GM12874 (cell line): Measurements from ENCODE around the gene UMODL1.

Source experiments
- TF ChIP-seq, protein P1 (sequence below): IDR thresholded peaks from 2 replicates; pipeline ENCODE4 v1.5.1; 2011; ENCODE audit warnings: low read depth, mild to moderate bottlenecking, control low read depth, low read length, moderate library complexity; ENCODE audit not compliant: insufficient read depth

UMODL1 gene

DNA sequence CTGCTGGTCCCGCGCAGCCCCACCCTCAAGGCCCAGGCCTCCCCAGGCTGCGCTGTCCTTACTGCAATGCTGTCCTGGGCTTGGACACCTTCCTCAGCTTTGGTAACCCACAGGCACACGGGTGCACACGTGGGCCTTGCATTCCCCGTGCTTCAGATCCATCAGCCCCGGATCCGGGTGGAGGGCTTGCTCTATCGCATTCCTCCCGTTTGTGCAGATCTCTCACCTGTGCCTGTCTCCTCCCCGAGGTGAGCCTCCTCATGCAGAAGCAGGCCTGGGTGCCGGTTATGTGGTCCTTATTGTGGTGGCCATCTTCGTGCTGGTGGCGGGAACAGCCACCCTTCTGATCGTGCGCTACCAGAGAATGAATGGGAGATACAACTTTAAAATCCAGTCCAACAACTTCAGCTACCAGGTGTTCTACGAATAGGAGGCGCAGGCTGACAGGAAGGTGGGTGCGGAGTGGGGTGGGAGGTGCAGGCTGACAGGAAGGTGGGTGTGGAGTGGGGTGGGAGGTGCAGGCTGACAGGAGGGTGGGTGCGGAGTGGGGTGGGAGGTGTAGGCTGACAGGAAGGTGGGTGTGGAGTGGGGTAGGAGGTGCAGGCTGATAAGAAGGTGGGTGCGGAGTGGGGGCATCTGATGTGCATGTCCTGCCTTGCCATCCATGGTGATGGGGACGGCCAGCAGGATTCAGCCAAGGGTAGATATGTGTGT lies 66.2 kb downstream of the UMODL1 start:
- TF ChIP-seq, protein P1, sequence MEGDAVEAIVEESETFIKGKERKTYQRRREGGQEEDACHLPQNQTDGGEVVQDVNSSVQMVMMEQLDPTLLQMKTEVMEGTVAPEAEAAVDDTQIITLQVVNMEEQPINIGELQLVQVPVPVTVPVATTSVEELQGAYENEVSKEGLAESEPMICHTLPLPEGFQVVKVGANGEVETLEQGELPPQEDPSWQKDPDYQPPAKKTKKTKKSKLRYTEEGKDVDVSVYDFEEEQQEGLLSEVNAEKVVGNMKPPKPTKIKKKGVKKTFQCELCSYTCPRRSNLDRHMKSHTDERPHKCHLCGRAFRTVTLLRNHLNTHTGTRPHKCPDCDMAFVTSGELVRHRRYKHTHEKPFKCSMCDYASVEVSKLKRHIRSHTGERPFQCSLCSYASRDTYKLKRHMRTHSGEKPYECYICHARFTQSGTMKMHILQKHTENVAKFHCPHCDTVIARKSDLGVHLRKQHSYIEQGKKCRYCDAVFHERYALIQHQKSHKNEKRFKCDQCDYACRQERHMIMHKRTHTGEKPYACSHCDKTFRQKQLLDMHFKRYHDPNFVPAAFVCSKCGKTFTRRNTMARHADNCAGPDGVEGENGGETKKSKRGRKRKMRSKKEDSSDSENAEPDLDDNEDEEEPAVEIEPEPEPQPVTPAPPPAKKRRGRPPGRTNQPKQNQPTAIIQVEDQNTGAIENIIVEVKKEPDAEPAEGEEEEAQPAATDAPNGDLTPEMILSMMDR, result no peak

DNA sequence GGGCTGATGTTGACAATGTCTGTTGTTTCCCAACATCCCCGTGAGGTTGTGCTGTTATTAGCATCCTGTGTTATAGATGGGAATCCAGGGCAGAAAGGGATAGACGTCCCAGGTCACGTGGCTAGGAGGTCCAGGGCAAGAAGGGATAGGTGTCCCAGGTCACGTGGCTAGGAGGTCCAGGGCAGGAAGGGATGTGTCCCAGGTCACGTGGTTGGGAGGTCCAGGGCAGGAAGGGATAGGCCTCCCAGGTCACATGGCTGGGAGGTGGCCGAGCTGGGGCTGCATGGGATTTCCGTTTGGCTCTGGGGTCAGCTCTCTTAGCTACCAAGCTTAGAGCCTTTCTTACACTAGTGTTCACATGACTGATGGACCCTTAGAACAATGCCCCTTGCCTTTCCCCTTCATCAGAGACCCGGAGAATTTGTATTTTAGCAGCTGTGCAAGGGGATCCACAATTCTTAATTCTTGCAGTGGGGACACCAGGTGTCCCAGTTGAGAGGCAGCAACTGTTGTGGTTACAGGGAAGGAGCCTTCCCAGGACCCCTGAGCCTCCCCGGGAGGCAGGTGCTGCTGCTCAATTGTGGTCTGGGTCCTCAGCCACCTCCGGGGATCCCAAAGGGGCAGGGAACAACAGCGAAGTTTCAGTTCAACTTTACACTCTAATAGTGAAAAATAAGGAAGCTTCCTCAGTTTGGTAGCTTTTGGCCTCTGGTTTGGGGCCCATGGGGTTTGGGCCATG lies 69.2 kb downstream of the UMODL1 start:
- TF ChIP-seq, protein P1, result no peak

DNA sequence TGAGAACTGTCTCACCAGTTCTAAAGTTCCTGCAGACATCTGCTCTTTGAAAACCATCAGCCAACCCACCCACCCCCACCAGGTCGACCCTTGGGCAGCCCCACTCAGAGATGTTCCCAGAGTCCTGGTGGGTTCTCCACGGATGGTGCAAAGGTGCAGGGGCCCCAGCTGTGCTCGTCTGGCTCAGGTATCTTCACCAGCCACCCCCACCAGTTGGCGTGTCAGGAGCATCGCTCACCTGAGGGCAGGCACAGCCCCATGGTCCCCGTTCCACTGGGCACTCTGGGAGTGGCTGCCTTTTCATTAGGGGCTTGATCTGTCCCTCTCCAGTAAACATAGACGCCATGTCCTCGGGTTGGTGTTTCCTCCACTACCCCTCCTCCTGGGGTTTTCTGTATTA lies 70.5 kb downstream of the UMODL1 start:
- TF ChIP-seq, protein P1, result no peak

DNA sequence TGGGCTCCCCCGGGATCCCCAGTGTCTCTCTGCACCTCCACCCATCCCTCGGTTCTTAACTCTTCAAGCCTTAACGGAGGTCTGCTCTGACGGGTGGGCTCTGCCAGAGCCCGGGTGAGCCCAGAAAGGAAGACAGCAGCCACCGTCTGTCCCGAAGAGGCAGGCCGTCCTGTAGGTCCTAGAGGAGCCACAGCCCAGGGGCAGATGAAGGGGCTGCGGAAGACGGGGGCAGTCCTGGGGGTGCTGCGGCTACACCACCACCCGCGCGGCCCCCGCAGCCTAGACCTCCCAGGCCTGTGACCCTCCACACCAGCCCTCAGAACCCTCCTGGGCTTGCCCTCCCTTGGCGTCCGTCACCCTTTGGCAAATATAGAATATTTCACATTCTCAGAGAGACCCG lies 71.0 kb downstream of the UMODL1 start:
- TF ChIP-seq, protein P1, result no peak

DNA sequence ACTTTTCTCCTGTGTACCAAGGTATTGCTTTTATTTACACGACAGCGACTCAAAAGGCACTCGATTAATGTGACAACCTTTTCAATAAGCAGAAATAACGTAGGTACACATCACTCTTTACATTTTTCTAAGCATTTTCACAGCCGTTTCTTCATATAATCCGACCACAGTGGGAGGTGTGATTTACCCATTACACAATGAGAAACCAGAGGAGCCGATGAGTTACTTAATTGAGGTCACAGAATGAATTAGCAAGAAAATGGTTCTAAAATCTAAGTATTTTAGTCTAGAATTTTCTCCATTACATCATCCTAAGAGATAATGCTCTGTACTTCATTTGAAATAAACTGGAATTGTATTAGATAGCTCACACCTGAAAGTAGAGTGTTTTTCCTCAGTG lies 71.5 kb downstream of the UMODL1 start:
- TF ChIP-seq, protein P1, result no peak

DNA sequence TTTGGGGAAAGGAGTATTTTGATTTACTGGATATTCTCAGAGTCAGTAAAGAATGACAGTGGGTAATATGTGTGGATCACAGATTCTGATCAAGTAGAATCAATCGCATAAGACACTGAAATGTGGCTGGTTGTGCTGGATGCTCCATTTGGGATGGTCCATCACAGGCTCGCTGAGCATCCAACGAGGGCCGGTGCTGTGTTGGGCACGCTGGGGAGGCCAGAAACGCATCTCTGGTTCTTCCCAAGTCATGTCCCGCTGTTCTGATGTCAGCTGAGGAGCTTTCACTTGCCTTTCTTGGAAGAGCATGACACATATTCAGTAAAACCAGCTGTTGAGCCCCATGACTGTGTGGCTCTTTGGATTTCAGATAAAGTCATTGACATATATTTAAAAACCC lies 72.0 kb downstream of the UMODL1 start:
- TF ChIP-seq, protein P1, result no peak

DNA sequence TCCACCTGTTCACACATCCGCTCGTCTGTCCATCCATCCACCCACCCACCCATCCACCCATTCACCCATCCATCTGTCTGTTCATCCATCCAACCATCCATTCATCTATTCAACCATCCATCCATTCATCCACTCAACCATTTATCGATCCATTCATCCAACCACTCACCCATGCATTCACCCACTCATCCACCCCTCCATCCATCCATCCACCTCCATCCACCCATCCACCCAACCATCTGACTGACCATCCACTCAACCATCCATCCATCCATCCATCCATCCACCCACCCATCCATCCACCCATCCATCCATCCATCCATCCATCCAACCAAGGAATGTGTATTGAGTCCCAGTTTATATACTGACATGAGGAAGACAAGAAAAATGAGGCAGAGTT lies 73.1 kb downstream of the UMODL1 start:
- TF ChIP-seq, protein P1, result no peak
